ENCODE results near the gene VPS39.

VPS39 gene

DNA sequence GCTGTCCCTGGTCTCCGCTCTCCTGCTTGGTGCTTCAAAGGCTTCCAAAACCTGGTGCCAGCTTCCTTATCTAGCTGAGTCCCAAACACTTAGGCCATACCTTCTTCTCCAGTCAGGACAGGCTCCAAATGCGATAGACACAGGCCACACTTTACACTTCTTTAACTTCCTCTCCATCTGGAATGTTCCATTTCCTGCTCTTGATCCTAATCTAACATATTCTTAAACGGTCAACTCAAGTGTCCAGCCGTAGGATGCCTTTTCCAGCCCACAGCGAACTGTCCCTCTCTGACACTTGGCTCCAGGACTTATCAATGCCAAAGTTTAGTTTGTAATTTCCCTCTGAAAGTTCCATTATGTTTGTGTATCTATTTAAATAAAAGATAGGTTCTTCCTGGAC is 32.4 kb downstream of the VPS39 start:
- TF ChIP-seq, protein P1, sequence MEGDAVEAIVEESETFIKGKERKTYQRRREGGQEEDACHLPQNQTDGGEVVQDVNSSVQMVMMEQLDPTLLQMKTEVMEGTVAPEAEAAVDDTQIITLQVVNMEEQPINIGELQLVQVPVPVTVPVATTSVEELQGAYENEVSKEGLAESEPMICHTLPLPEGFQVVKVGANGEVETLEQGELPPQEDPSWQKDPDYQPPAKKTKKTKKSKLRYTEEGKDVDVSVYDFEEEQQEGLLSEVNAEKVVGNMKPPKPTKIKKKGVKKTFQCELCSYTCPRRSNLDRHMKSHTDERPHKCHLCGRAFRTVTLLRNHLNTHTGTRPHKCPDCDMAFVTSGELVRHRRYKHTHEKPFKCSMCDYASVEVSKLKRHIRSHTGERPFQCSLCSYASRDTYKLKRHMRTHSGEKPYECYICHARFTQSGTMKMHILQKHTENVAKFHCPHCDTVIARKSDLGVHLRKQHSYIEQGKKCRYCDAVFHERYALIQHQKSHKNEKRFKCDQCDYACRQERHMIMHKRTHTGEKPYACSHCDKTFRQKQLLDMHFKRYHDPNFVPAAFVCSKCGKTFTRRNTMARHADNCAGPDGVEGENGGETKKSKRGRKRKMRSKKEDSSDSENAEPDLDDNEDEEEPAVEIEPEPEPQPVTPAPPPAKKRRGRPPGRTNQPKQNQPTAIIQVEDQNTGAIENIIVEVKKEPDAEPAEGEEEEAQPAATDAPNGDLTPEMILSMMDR (IDR thresholded peaks at IDR 0.05; ENCODE audit: insufficient read depth, low read length, poor library complexity, severe bottlenecking), result no peak
- Histone ChIP-seq H3K27me3 (replicated peaks; ENCODE audit: control insufficient read depth, insufficient read depth, low read length) (no peaks in the 10 kb centered on the region), H3K36me3 (ENCODE audit: control insufficient read depth, insufficient read depth, low read length) (peaks cover 15% of the 10 kb centered on the region), H3K4me3 (replicated peaks; ENCODE audit: low read depth, low read length) (no peak overlapping the region)
- no peak for DNase-seq (ENCODE audit: extremely low read depth, insufficient read length)

- no peak overlapping the region for H3K4me3 ChIP-seq (replicated peaks; ENCODE audit: low read depth, low read length)
- no peak for DNase-seq (ENCODE audit: extremely low read depth, insufficient read length)
- no peaks in the 10 kb centered on the region for H3K27me3 ChIP-seq (replicated peaks; ENCODE audit: control insufficient read depth, insufficient read depth, low read length)
- peaks cover 19% of the 10 kb centered on the region for H3K36me3 ChIP-seq (ENCODE audit: control insufficient read depth, insufficient read depth, low read length)
- TF ChIP-seq, protein P1 (IDR thresholded peaks at IDR 0.05; ENCODE audit: insufficient read depth, low read length, poor library complexity, severe bottlenecking), result no peak
These were observed 35.6 kb downstream of the VPS39 start for GRCh38 chr15:42172475-42172874.

GRCh38 chr15:42171795-42172194 is 36.3 kb downstream of the VPS39 start:
- H3K36me3 ChIP-seq (ENCODE audit: control insufficient read depth, insufficient read depth, low read length), result peaks cover 24% of the 10 kb centered on the region
- no peak for DNase-seq (ENCODE audit: extremely low read depth, insufficient read length)

GRCh38 chr15:42171122-42171521 is 37.0 kb downstream of the VPS39 start:
- TF ChIP-seq, protein P1 (IDR thresholded peaks at IDR 0.05; ENCODE audit: insufficient read depth, low read length, poor library complexity, severe bottlenecking), result no peak
- H3K4me3 ChIP-seq (replicated peaks; ENCODE audit: low read depth, low read length), result no peak overlapping the region
- no peak for DNase-seq (ENCODE audit: extremely low read depth, insufficient read length)
- H3K36me3 ChIP-seq (ENCODE audit: control insufficient read depth, insufficient read depth, low read length), result peaks cover 30% of the 10 kb centered on the region
- no peaks in the 10 kb centered on the region for H3K27me3 ChIP-seq (replicated peaks; ENCODE audit: control insufficient read depth, insufficient read depth, low read length)

More at GRCh38 chr15:42171795-42172194, 36.3 kb downstream of the VPS39 start:
- Histone ChIP-seq H3K4me3 (replicated peaks; ENCODE audit: low read depth, low read length) (no peak overlapping the region), H3K27me3 (replicated peaks; ENCODE audit: control insufficient read depth, insufficient read depth, low read length) (no peaks in the 10 kb centered on the region)
- TF ChIP-seq, protein P1 (IDR thresholded peaks at IDR 0.05; ENCODE audit: insufficient read depth, low read length, poor library complexity, severe bottlenecking), result no peak

DNA sequence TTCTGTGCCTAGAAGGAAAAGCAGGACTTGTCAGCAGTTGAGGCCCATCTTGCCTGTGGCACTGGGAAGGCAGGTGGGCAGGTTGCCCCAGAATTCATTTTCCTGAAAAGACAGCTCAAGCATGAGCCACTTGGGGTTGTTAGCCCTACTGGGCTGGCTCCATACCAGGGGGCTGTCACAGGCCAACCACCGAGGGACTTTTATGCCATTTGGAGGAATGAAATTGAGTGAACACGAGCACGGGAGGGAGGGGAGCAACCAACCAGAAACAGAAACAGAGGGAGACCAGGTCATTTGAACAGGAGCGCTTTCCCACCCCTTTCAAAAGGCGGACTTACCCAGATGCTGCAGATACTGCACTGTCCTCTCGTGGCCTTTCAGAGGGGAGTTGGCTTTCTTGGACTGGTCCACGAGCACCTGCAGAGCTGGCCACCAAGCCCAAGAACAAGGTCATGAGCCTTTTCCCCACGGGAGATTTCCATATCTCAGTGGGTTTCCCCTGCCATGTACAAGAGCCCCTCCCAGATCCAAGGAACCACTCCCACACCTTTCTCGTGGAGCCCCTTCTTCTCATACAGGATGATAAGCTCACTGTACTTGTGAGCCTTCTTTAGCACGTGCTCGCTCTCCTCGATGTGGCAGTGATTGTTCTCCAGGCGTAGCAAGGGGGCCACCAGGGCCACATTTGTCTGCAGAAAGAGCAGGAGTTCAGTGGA is 41.7 kb downstream of the VPS39 start:
- Histone ChIP-seq H3K27me3 (replicated peaks; ENCODE audit: control insufficient read depth, insufficient read depth, low read length) (no peaks in the 10 kb centered on the region), H3K36me3 (ENCODE audit: control insufficient read depth, insufficient read depth, low read length) (peaks cover 45% of the 10 kb centered on the region), H3K4me3 (replicated peaks; ENCODE audit: low read depth, low read length) (no peak overlapping the region)
- TF ChIP-seq, protein P1 (IDR thresholded peaks at IDR 0.05; ENCODE audit: insufficient read depth, low read length, poor library complexity, severe bottlenecking), result no peak
- DNase-seq (ENCODE audit: extremely low read depth, insufficient read length), result no peak
